RWPE2 (cell line): ENCODE results near the gene GRAMD1C.

Source experiments
- ATAC-seq: fragments of 200-7000 bp; cut with Tn5 transposase; 3 replicates; pipeline ENCODE4 v1.9.1; 2021; ENCODE audit warnings: low read depth
- DNase-seq: peaks from one replicate; pipeline ENCODE4 v3.0.0-alpha.2; 2020; ENCODE audit warnings: low spot score
- H3K27ac ChIP-seq: fragments of 450-650 bp; 2 replicates; pipeline ENCODE4 v1.5.1; 2017; ENCODE audit warnings: mild to moderate bottlenecking; ENCODE audit not compliant: poor library complexity, severe bottlenecking
- H3K27me3 ChIP-seq: fragments of 250-450 bp; sonication (Bioruptor Pico); 2 replicates; pipeline ENCODE4 v1.5.1; 2021; ENCODE audit warnings: mild to moderate bottlenecking, moderate library complexity; ENCODE audit not compliant: insufficient read depth, poor library complexity, severe bottlenecking
- H3K36me3 ChIP-seq: fragments of 250-450 bp; sonication (Bioruptor Pico); 2 replicates; pipeline ENCODE4 v1.5.1; 2020; ENCODE audit warnings: low read depth, mild to moderate bottlenecking, moderate library complexity
- H3K4me1 ChIP-seq: fragments of 250-450 bp; sonication (Bioruptor Pico); 2 replicates; pipeline ENCODE4 v1.5.1; 2021; ENCODE audit warnings: mild to moderate bottlenecking, moderate library complexity; ENCODE audit not compliant: insufficient read depth, poor library complexity, severe bottlenecking
- H3K4me3 ChIP-seq: fragments of 250-450 bp; sonication (Bioruptor Pico); 2 replicates; pipeline ENCODE4 v1.5.1; 2021; ENCODE audit warnings: mild to moderate bottlenecking, moderate library complexity; ENCODE audit not compliant: severe bottlenecking
- H3K9me3 ChIP-seq: fragments of 250-450 bp; sonication (Bioruptor Pico); 2 replicates; pipeline ENCODE4 v1.5.1; 2021; ENCODE audit warnings: mild to moderate bottlenecking, moderate library complexity; ENCODE audit not compliant: severe bottlenecking
- CTCF ChIP-seq: fragments of 450-650 bp; IDR thresholded peaks from one replicate; pipeline ENCODE4 v1.5.1; 2017; ENCODE audit warnings: mild to moderate bottlenecking, moderate library complexity; ENCODE audit not compliant: poor library complexity, severe bottlenecking

GRAMD1C gene

GRCh38 chr3:113838631-113839209 is at the start of gene GRAMD1C:
TSS of gene GRAMD1C (plus strand) at chr3:113838788. CDS start at chr3:113838910, 122 bp downstream.
- no peaks in the 10 kb centered on the region for H3K36me3 ChIP-seq
- no peaks in the 10 kb centered on the region for H3K27me3 ChIP-seq
- peaks cover 8% of the 10 kb centered on the region for H3K4me1 ChIP-seq
- peak; percentile 83 for DNase-seq
- peak; percentile 96 for ATAC-seq
- H3K9me3 ChIP-seq, result no peaks in the 10 kb centered on the region
- H3K27ac ChIP-seq, result peak within 1 kb of the TSS; percentile 29
- TF ChIP-seq CTCF, result peak; percentile 97
- H3K4me3 ChIP-seq, result peak within 1 kb of the TSS; percentile 77

GRCh38 chr3:113791381-113791780 is 47.2 kb upstream of the GRAMD1C start:
- TF ChIP-seq CTCF, result no peak

GRCh38 chr3:113794526-113794925 is 44.1 kb upstream of the GRAMD1C start:
- DNase-seq (no peak), ATAC-seq (no peak)
- Histone ChIP-seq H3K4me3 (no peak overlapping the region), H3K36me3 (peaks cover 65% of the 10 kb centered on the region), H3K27me3 (no peaks in the 10 kb centered on the region), H3K4me1 (no peaks in the 10 kb centered on the region), H3K9me3 (no peaks in the 10 kb centered on the region), H3K27ac (no peak overlapping the region)
- TF ChIP-seq CTCF, result no peak

More at GRCh38 chr3:113791381-113791780, 47.2 kb upstream of the GRAMD1C start:
- ATAC-seq, result no peak
- no peak overlapping the region for H3K27ac ChIP-seq
- H3K9me3 ChIP-seq, result no peaks in the 10 kb centered on the region
- no peaks in the 10 kb centered on the region for H3K27me3 ChIP-seq
- H3K4me3 ChIP-seq, result no peak overlapping the region
- no peaks in the 10 kb centered on the region for H3K4me1 ChIP-seq
- H3K36me3 ChIP-seq, result peaks cover 62% of the 10 kb centered on the region
- DNase-seq, result no peak

- no peaks in the 10 kb centered on the region for H3K27me3 ChIP-seq
These were observed 42.9 kb upstream of the GRAMD1C start for GRCh38 chr3:113795693-113796092.

More at GRCh38 chr3:113795693-113796092, 42.9 kb upstream of the GRAMD1C start:
- no peaks in the 10 kb centered on the region for H3K4me1 ChIP-seq
- TF ChIP-seq CTCF, result no peak
- H3K27ac ChIP-seq, result no peak overlapping the region
- DNase-seq, result no peak
- H3K9me3 ChIP-seq, result no peaks in the 10 kb centered on the region
- H3K36me3 ChIP-seq, result peaks cover 70% of the 10 kb centered on the region
- ATAC-seq, result no peak
- H3K4me3 ChIP-seq, result no peak overlapping the region
